Measurements from ENCODE around the gene LSM4. TPM values are rescaled to one million over a fixed set of nuclear protein-coding genes. Genes with fewer than 3 reads are reported as not detected.

Gene LSM4
- total and polyA plus RNA-seq, 2 donors from 2014 or later, result 87.7 to 245 TPM

GRCh38 chr19:18271433-18271841 lies 51.4 kb downstream of the LSM4 start:
- peaks cover 2 to 7% (median 3%) of the 10 kb centered on the region in 3 donors for H3K36me3 ChIP-seq (ENCODE audit: control insufficient read depth in 2 of 3, insufficient read depth in 3 of 3, low read length in 3 of 3)
- H3K27me3 ChIP-seq (ENCODE audit: control insufficient read depth, insufficient read depth, low read length), result no peaks in the 10 kb centered on the region
- TF ChIP-seq CTCF (IDR thresholded peaks at IDR 0.05; ENCODE audit: borderline replicate concordance, extremely low read depth, insufficient read depth), result no peak
- H3K4me3 ChIP-seq (ENCODE audit: low read length in 3 of 3), result no peak overlapping the region
- H3K4me1 ChIP-seq (ENCODE audit: control insufficient read depth in 2 of 3, insufficient read depth in 2 of 3, low read depth in 1 of 3, low read length in 3 of 3), result peaks cover 0 to 16% (median 15%) of the 10 kb centered on the region in 3 donors
- no peak overlapping the region for H3K9ac ChIP-seq (ENCODE audit: low read length in 3 of 3)
- no peak for FAIRE-seq
- intact Hi-C loops (cut with DNase I), result loop anchor here (10.0 kb wide), 1 partner anchor 133 kb away; no protein-coding TSS in a partner anchor
- no peak overlapping the region for H3K27ac ChIP-seq (ENCODE audit: low read depth in 2 of 2, low read length in 2 of 2)
- no peaks in the 10 kb centered on the region for H3K9me3 ChIP-seq (ENCODE audit: control insufficient read depth in 2 of 3, insufficient read depth in 1 of 3, low read length in 3 of 3)
- DNase-seq, result no peak

- H3K27me3 ChIP-seq (ENCODE audit: control insufficient read depth, insufficient read depth, low read length), result no peaks in the 10 kb centered on the region
- peaks cover 3 to 13% (median 4%) of the 10 kb centered on the region in 3 donors for H3K36me3 ChIP-seq (ENCODE audit: control insufficient read depth in 2 of 3, insufficient read depth in 3 of 3, low read length in 3 of 3)
- no peak overlapping the region for H3K4me3 ChIP-seq (ENCODE audit: low read length in 3 of 3)
- no peak for TF ChIP-seq CTCF (IDR thresholded peaks at IDR 0.05; ENCODE audit: borderline replicate concordance, extremely low read depth, insufficient read depth)
- H3K4me1 ChIP-seq (ENCODE audit: control insufficient read depth in 2 of 3, insufficient read depth in 2 of 3, low read depth in 1 of 3, low read length in 3 of 3), result peaks cover 0 to 10% (median 10%) of the 10 kb centered on the region in 3 donors
- H3K9me3 ChIP-seq (ENCODE audit: control insufficient read depth in 2 of 3, insufficient read depth in 1 of 3, low read length in 3 of 3), result no peaks in the 10 kb centered on the region
- no peak for FAIRE-seq
- DNase-seq, result no peak
- intact Hi-C loops (cut with DNase I), result loop anchor here (10.0 kb wide), 1 partner anchor 134 kb away; no protein-coding TSS in a partner anchor
- no peak overlapping the region for H3K9ac ChIP-seq (ENCODE audit: low read length in 3 of 3)
- H3K27ac ChIP-seq (ENCODE audit: low read depth in 2 of 2, low read length in 2 of 2), result no peak overlapping the region
These were observed 52.5 kb downstream of the LSM4 start for GRCh38 chr19:18270326-18270725.

- Histone ChIP-seq H3K27me3 (ENCODE audit: control insufficient read depth, insufficient read depth, low read length) (no peaks in the 10 kb centered on the region), H3K36me3 (ENCODE audit: control insufficient read depth in 2 of 3, insufficient read depth in 3 of 3, low read length in 3 of 3) (peaks cover 3 to 13% (median 4%) of the 10 kb centered on the region in 3 donors), H3K27ac (ENCODE audit: low read depth in 2 of 2, low read length in 2 of 2) (no peak overlapping the region), H3K9me3 (ENCODE audit: control insufficient read depth in 2 of 3, insufficient read depth in 1 of 3, low read length in 3 of 3) (no peaks in the 10 kb centered on the region), H3K4me3 (ENCODE audit: low read length in 3 of 3) (no peak overlapping the region), H3K4me1 (ENCODE audit: control insufficient read depth in 2 of 3, insufficient read depth in 2 of 3, low read depth in 1 of 3, low read length in 3 of 3) (no peaks in the 10 kb centered on the region), H3K9ac (ENCODE audit: low read length in 3 of 3) (no peak overlapping the region)
- intact Hi-C loops (cut with DNase I), result no loop called here
- TF ChIP-seq CTCF (IDR thresholded peaks at IDR 0.05; ENCODE audit: borderline replicate concordance, extremely low read depth, insufficient read depth), result no peak
- FAIRE-seq (no peak), DNase-seq (no peak)
These were observed 53.7 kb downstream of the LSM4 start for GRCh38 chr19:18269070-18269723.

All from kidney (tissue), 14 donors.